Progenitor cell of endocrine pancreas (in vitro differentiated cells): ENCODE data around the gene PITPNC1. TPM values are rescaled to one million over a fixed set of nuclear protein-coding genes. Genes with fewer than 3 reads are reported as not detected.

Experiments
- DNase-seq: peaks from one replicate; pipeline ENCODE4 v3.0.0; 2021; ENCODE audit warnings: low spot score; ENCODE audit not compliant: unreplicated experiment
- H3K27ac Mint-ChIP-seq: 2 replicates; pipeline ENCODE4 v1.8.0; 2021; ENCODE audit warnings: mild to moderate bottlenecking, moderate library complexity, mixed read lengths
- H3K27me3 Mint-ChIP-seq: 2 replicates; pipeline ENCODE4 v1.8.0; 2021; ENCODE audit warnings: mixed read lengths
- H3K36me3 Mint-ChIP-seq: 2 replicates; pipeline ENCODE4 v1.8.0; 2022; ENCODE audit warnings: mixed read lengths; ENCODE audit not compliant: insufficient read depth
- H3K4me1 Mint-ChIP-seq: 2 replicates; pipeline ENCODE4 v1.8.0; 2021; ENCODE audit warnings: low read depth, mixed read lengths
- H3K4me3 Mint-ChIP-seq: 2 replicates; pipeline ENCODE4 v1.8.0; 2021; ENCODE audit warnings: low read depth, mild to moderate bottlenecking, moderate library complexity, mixed read lengths
- H3K9me3 Mint-ChIP-seq: 2 replicates; pipeline ENCODE4 v1.8.0; 2021; ENCODE audit warnings: low read depth, mixed read lengths
- total RNA-seq: library from RNA; stranded (reverse); gene quantifications from 2 replicates; pipeline ENCODE4 v1.2.1, GENCODE V29; 2021
- TF ChIP-seq, protein P1 (sequence below): fragments of 200-600 bp; sonication (generic); IDR thresholded peaks from one replicate; pipeline ENCODE4 v1.5.0; 2021; ENCODE audit warnings: antibody characterized with exemption, mild to moderate bottlenecking; ENCODE audit not compliant: unreplicated experiment

Gene PITPNC1
- total RNA-seq, 1 donor from 2014 or later, result 53.2 TPM

DNA sequence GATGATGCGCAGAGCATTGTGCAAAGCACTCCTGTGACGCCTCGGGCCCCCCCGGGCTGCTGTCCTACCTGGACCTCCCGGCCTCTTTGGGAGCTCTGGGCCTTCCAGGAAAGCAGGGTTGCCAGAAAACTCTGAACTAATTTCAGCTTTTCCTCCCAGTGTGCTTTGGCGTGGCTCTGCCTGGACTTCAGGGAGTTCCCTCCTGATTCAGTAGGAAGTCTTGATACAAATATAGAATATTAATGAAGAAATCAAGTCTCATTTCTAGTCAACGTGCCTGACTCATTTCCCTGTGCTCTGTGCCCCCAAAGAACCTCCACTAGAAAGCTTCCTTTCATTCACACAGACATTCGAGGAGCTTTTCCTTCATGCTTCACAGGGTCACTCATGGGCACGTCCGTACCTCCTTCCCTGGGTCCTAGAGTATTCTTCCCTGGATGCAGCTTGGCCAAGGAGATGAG is 256.7 kb downstream of the PITPNC1 start:
- Mint-ChIP-seq H3K27me3 (no peaks in the 10 kb centered on the region), H3K36me3 (peaks cover 25% of the 10 kb centered on the region), H3K9me3 (no peaks in the 10 kb centered on the region), H3K4me3 (no peak overlapping the region), H3K4me1 (peaks cover 19% of the 10 kb centered on the region), H3K27ac (no peak overlapping the region)
- no peak for DNase-seq
- TF ChIP-seq, protein P1, sequence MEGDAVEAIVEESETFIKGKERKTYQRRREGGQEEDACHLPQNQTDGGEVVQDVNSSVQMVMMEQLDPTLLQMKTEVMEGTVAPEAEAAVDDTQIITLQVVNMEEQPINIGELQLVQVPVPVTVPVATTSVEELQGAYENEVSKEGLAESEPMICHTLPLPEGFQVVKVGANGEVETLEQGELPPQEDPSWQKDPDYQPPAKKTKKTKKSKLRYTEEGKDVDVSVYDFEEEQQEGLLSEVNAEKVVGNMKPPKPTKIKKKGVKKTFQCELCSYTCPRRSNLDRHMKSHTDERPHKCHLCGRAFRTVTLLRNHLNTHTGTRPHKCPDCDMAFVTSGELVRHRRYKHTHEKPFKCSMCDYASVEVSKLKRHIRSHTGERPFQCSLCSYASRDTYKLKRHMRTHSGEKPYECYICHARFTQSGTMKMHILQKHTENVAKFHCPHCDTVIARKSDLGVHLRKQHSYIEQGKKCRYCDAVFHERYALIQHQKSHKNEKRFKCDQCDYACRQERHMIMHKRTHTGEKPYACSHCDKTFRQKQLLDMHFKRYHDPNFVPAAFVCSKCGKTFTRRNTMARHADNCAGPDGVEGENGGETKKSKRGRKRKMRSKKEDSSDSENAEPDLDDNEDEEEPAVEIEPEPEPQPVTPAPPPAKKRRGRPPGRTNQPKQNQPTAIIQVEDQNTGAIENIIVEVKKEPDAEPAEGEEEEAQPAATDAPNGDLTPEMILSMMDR, result no peak

DNA sequence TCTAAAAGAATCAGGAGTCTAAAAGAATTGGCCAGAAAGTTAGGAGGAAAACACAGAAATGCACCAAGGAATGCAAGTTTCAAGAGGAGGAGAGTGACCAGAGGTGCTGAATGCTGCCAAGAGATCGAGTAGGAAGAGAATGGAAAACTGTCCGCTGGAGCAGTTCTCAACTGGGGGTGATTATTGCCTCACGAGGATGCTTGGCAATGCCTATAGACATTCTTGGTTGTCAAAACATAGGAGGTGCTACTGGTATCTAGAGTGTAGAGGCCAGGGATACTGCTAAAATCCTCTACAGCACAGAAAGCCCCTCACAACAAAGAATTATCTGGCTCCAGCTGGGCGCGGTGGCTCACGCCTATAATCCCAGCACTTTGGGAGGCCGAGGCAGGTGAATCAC is 258.6 kb downstream of the PITPNC1 start:
- DNase-seq, result no peak
- H3K27me3 Mint-ChIP-seq, result no peaks in the 10 kb centered on the region
- peaks cover 25% of the 10 kb centered on the region for H3K36me3 Mint-ChIP-seq
- TF ChIP-seq, protein P1, result no peak
- H3K4me3 Mint-ChIP-seq, result no peak overlapping the region
- H3K27ac Mint-ChIP-seq, result no peak overlapping the region
- H3K4me1 Mint-ChIP-seq, result peaks cover 32% of the 10 kb centered on the region
- H3K9me3 Mint-ChIP-seq, result no peaks in the 10 kb centered on the region

DNA sequence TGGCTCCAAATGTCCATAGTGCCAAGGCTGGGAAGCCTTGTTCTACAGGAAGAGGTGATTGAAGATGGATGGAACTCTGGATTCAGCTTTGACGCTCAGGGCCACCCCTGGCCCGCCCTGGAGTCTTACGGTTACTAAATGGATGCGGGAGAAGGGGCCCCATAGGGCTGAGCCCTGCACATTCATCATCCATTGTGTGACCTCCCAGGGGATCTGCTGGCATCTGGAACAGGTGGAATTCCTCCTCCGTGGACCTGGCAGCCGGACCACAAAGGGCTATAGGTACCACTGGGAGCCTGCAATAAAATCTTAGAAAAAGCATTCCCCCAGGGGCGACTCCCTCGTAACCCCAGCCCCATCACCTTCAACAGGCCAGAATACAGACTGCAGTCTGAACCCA is 259.2 kb downstream of the PITPNC1 start:
- H3K36me3 Mint-ChIP-seq, result peaks cover 25% of the 10 kb centered on the region
- no peak overlapping the region for H3K4me3 Mint-ChIP-seq
- TF ChIP-seq, protein P1, result no peak
- peak overlapping the region; percentile 65 for H3K27ac Mint-ChIP-seq
- no peaks in the 10 kb centered on the region for H3K9me3 Mint-ChIP-seq
- H3K4me1 Mint-ChIP-seq, result peaks cover 33% of the 10 kb centered on the region
- DNase-seq, result no peak
- no peaks in the 10 kb centered on the region for H3K27me3 Mint-ChIP-seq

DNA sequence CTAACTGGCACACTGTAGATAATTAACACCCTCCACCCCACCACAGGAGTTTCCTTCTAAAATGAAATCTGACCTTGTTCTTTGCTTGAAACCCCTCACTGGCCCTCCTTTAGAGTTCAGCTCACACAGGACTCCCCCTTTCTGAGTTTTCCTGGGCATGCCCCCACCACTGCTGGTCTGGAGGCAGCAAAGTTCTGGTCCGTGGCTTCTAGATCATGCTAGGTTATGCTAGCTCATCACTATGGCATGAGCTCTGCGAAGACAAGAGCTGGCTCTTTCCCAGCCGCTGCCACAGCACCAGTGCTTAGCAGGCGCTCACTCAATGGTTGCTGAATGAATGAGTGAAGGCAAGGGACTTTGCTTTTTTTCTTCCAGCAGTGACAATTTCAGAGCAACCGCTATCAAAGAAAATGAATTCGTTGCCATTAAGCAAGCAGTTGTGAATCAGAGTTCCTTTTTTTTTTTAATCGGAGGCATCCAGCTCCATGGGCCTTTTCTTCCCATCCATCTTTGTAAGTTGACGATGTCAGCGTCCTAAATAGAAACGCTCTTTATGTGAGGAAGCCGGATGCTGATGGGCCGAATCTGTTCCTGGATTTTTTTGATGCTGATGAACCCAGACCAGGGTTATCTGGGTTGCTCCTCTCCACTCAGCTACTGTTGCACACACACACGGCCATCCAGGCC is 259.9 kb downstream of the PITPNC1 start:
- Mint-ChIP-seq H3K36me3 (peaks cover 22% of the 10 kb centered on the region), H3K4me1 (peaks cover 34% of the 10 kb centered on the region), H3K27me3 (no peaks in the 10 kb centered on the region), H3K27ac (peak overlapping the region; percentile 65), H3K9me3 (no peaks in the 10 kb centered on the region), H3K4me3 (no peak overlapping the region)
- DNase-seq, result no peak
- TF ChIP-seq, protein P1, result no peak

DNA sequence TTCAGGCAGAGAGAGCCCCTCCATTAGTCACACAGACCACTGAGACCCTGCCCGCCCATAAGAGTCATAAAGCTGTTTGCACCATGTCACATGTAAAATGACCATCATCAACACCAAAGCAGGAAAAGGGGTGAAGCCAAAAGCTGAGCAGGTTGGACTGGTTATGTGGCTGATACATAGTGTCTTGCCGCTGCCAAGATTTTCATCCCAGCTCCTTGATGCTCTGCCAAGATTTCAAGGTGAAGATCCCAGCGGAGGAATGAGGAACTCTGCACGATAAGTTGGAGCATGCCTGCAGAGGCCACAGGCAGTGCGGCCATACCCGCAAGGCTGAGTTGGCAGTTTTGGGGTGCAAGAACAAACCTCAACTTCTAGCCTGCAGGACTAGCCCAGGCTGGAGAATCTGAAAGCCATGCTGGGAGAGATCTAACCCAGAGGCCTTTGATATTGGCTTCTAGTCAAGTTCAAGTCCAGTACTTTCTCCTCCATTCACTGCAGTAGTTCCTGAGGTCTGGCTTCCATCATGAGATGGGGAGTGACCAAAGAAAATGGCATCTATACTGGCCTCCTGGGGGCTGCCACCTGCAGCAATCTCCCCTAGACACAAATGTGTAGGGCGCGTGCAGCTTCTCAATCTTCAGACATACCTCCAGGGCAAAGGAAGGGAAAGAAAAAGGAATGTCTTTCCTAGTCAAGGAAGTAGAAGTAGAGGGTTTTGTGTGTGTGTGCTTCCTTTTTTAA is 261.0 kb downstream of the PITPNC1 start:
- peaks cover 19% of the 10 kb centered on the region for H3K36me3 Mint-ChIP-seq
- no peaks in the 10 kb centered on the region for H3K27me3 Mint-ChIP-seq
- TF ChIP-seq, protein P1, result no peak
- peak overlapping the region; percentile 57 for H3K27ac Mint-ChIP-seq
- no peaks in the 10 kb centered on the region for H3K9me3 Mint-ChIP-seq
- peaks cover 40% of the 10 kb centered on the region for H3K4me1 Mint-ChIP-seq
- H3K4me3 Mint-ChIP-seq, result no peak overlapping the region
- DNase-seq, result no peak
